Measurements from ENCODE around the gene ZNF362.
"Not testable (repeated sequence)": the region's sequence is repeated elsewhere in the genome, so short reads cannot be mapped to it uniquely, and the experiment has no call there.

Gene ZNF362

GRCh38 chr1:33256471-33257206 lies at the start of gene ZNF362:
TSS of gene ZNF362 (plus strand) at chr1:33256492. CDS start at chr1:33270575, 14,083 bp downstream.
- peak; percentile 87 for DNase-seq (ENCODE audit: low read depth)

- no peak for DNase-seq (ENCODE audit: low read depth)
Measured at GRCh38 chr1:33211972-33212371, 44.3 kb upstream of the ZNF362 start.

GRCh38 chr1:33219886-33220661 lies 36.2 kb upstream of the ZNF362 start:
- peak; percentile 55 for DNase-seq (ENCODE audit: low read depth)

GRCh38 chr1:33220676-33221384 lies 35.5 kb upstream of the ZNF362 start:
- peak; percentile 54 for DNase-seq (ENCODE audit: low read depth)

- DNase-seq (ENCODE audit: low read depth): peak; percentile 36
Measured at GRCh38 chr1:33221385-33221758, 34.9 kb upstream of the ZNF362 start.

GRCh38 chr1:33222381-33222780 lies 33.9 kb upstream of the ZNF362 start:
- no peak for DNase-seq (ENCODE audit: low read depth)

GRCh38 chr1:33224166-33224707 lies 32.1 kb upstream of the ZNF362 start:
- DNase-seq (ENCODE audit: low read depth): no peak

- DNase-seq (ENCODE audit: low read depth): no peak
Measured at GRCh38 chr1:33225586-33225985, 30.7 kb upstream of the ZNF362 start.

GRCh38 chr1:33228935-33229487 lies 27.3 kb upstream of the ZNF362 start:
- DNase-seq (ENCODE audit: low read depth): peak; percentile 97

GRCh38 chr1:33231166-33231565 lies 25.1 kb upstream of the ZNF362 start:
- peak; percentile 42 for DNase-seq (ENCODE audit: low read depth)

- no peak for DNase-seq (ENCODE audit: low read depth)
Measured at GRCh38 chr1:33232716-33233115, 23.6 kb upstream of the ZNF362 start.

- DNase-seq (ENCODE audit: low read depth): no peak
Measured at GRCh38 chr1:33234131-33234530, 22.2 kb upstream of the ZNF362 start.

- DNase-seq (ENCODE audit: low read depth): no peak
Measured at GRCh38 chr1:33234588-33234990, 21.7 kb upstream of the ZNF362 start.

- DNase-seq (ENCODE audit: low read depth): no peak
Measured at GRCh38 chr1:33235521-33235920, 20.8 kb upstream of the ZNF362 start.

GRCh38 chr1:33236498-33236897 lies 19.8 kb upstream of the ZNF362 start:
- DNase-seq (ENCODE audit: low read depth): no peak

- no peak for DNase-seq (ENCODE audit: low read depth)
Measured at GRCh38 chr1:33237579-33237978, 18.7 kb upstream of the ZNF362 start.

- DNase-seq (ENCODE audit: low read depth): not testable (repeated sequence)
Measured at GRCh38 chr1:33238194-33238724, 18.0 kb upstream of the ZNF362 start.

GRCh38 chr1:33239410-33239809 lies 16.9 kb upstream of the ZNF362 start:
- not testable (repeated sequence) for DNase-seq (ENCODE audit: low read depth)

- DNase-seq (ENCODE audit: low read depth): no peak
Measured at GRCh38 chr1:33241866-33242265, 14.4 kb upstream of the ZNF362 start.

- DNase-seq (ENCODE audit: low read depth): no peak
Measured at GRCh38 chr1:33242652-33243051, 13.6 kb upstream of the ZNF362 start.

GRCh38 chr1:33244143-33244808 lies 12.0 kb upstream of the ZNF362 start:
- no peak for DNase-seq (ENCODE audit: low read depth)

Measured in iris pigment epithelial cell (primary cell).